Measurements from ENCODE around the gene FIS1.

DNA sequence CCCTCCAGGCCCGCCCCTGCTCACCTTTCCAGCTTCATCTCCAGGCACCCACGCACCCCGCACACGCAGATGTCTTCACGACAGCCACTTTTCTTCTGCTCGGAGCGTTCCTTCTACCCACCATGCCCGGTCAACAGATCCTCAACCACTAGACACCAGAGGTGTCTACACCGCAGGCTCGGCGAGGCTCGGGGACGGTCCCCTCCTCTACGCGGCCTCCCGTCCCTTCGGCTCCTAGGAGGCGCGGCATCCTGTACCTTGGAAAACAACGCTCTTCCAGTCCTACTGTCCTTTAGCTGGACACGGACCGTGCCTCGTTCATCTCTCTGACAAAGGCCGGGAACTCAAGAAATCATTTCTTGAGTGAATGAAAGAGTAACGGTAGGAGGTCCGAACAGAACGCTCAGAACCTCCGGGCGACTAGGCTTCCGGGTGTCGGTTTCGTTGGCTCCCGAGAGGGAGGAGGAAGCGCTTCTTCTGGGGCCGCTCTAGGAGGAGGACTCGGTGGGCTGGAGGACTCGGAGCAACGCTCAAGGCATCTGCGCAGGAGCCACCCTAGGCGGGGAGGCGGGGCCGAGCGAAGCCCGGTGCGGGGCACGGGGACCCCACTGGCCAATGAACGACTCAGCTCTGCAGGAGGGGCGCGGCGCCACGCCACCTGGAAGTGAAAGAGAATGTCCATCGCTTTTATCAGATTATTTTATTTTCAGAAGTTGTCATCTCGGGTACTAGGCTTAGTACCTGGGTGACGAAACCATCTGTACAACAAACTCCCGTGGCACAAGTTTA, 7.2 kb upstream of the FIS1 start:
- TF ChIP-seq POLR2AphosphoS5 (IDR thresholded peaks at IDR 0.05; ENCODE audit: low read depth, low read length) (peak; percentile 90), POLR2A (IDR thresholded peaks at IDR 0.05; ENCODE audit: low read depth, low read length) (peak; percentile 86)
